Endothelial cell of hepatic sinusoid (primary cell): ENCODE data around the gene PRKAB1.

Experiments
- in situ Hi-C: cut with HindIII; loops from 2 replicates; pipeline ENCODE4 v1.10.0; 2017; ENCODE audit warnings: low sequenced_read_pairs

PRKAB1 gene

GRCh38 chr12:119661882-119662281, 6.1 kb upstream of the PRKAB1 start:
- in situ Hi-C loops: no loop called here

DNA sequence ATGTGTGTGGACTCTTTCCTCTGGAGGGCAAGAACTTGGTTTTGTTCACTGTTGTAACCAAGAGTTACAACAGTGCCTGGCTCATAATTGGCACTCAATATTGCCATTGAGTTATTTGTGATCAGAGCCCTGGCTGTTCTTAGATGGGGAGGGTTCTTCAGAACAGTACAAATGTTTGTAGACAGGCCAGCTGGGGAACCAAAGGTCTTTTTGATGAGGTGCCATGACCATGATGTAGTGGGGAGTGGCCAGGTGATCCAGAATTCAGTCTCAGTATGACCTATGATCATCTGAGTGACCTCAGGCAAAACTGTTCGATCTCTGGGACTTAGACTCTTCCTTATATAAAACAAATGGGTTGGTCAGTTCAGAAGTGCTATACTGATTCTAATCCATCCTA, 3.3 kb upstream of the PRKAB1 start:
- in situ Hi-C loops: no loop called here

GRCh38 chr12:119665164-119665929, 2.6 kb upstream of the PRKAB1 start:
- in situ Hi-C loops: no loop called here

- in situ Hi-C loops: no loop called here
Observed at GRCh38 chr12:119666226-119666795, 1.6 kb upstream of the PRKAB1 start.

- in situ Hi-C loops: no loop called here
Observed at GRCh38 chr12:119666900-119667576, 895 bp upstream of the PRKAB1 start.

GRCh38 chr12:119668324-119668841, 450 bp downstream of the PRKAB1 start:
- in situ Hi-C loops: no loop called here

- in situ Hi-C loops: no loop called here
Observed at GRCh38 chr12:119669744-119670472, 2.0 kb downstream of the PRKAB1 start.

- in situ Hi-C loops: no loop called here
Observed at GRCh38 chr12:119671070-119671469, 3.1 kb downstream of the PRKAB1 start.

DNA sequence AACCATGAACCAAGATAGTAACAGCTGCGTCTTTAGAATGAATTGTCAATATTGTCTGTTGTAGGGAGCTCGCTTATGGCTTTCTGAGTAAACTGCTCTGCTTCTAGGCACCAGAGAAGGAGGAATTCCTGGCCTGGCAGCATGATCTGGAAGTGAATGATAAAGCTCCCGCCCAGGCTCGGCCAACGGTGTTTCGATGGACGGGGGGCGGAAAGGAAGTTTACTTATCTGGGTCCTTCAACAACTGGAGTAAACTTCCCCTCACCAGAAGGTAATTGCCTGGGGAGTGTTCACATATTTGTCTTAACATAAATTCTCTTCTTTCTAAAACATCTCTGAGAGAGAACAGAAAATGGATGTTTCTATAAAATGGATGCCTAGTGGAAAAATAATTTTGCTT, 4.3 kb downstream of the PRKAB1 start:
- in situ Hi-C loops: no loop called here

GRCh38 chr12:119673634-119674033, 5.7 kb downstream of the PRKAB1 start:
- in situ Hi-C loops: no loop called here

GRCh38 chr12:119674560-119674959, 6.6 kb downstream of the PRKAB1 start:
- in situ Hi-C loops: no loop called here

DNA sequence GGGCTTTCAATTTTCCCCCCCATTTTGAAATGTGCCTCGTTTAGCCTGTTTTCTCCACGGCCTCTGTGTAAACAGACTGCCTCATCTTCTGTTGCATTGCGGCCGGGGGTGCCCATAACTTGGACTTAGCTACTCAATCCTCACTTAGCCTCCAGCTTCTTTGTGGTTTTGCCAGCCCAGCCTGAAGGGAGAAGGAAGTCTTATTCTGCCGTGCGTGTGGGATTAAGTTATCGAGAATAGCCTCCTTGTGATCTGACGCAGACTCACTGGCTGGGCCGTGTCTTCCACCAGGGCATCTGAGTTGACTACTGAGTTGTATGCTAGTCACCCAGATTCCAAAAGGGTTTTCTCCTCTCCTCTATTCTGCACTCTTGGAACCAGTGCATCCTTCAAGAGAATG, 8.1 kb downstream of the PRKAB1 start:
- in situ Hi-C loops: no loop called here

- in situ Hi-C loops: no loop called here
Observed at GRCh38 chr12:119676573-119676972, 8.6 kb downstream of the PRKAB1 start.

DNA sequence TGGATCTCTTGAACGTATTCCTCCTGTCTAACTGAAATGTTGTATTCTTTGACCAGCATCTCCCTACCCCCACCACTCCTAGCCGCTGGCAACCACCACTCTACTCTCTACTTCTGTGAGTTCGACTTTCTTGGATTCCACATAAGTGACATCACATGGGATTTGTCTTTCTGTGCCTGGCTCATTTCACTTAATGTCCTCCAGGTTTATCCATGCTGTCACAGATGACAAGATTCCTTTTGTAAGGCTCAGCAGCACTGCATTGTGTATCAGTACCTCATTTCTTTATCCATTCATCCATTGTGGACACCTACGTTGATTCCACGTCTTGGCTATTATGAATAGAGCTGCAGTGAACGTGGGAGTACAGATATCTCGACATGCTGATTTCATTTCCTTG, 10.5 kb downstream of the PRKAB1 start:
- in situ Hi-C loops: no loop called here

- in situ Hi-C loops: no loop called here
Observed at GRCh38 chr12:119679081-119679480, 11.1 kb downstream of the PRKAB1 start.

GRCh38 chr12:119679490-119679889, 11.6 kb downstream of the PRKAB1 start:
- in situ Hi-C loops: no loop called here

DNA sequence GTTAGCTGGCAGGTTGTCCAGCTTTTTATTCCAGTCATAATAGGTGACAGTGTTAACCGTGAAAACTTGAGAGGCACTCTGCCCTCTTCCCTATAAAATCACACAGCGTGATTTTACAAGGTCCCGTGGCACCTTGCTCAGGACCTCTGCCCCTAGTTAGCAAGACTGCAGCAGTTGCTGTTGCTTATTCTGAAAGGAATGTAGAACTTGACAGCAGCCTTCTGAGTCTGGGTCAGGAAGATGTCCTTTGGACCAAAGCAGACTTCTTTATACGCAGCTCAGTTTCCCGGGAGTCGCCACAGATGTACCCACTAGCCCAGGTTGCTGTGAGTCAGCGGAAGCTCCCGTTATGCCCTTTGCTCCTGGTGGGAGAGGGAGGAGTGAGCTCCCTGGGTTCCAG, 13.2 kb downstream of the PRKAB1 start:
- in situ Hi-C loops: no loop called here

DNA sequence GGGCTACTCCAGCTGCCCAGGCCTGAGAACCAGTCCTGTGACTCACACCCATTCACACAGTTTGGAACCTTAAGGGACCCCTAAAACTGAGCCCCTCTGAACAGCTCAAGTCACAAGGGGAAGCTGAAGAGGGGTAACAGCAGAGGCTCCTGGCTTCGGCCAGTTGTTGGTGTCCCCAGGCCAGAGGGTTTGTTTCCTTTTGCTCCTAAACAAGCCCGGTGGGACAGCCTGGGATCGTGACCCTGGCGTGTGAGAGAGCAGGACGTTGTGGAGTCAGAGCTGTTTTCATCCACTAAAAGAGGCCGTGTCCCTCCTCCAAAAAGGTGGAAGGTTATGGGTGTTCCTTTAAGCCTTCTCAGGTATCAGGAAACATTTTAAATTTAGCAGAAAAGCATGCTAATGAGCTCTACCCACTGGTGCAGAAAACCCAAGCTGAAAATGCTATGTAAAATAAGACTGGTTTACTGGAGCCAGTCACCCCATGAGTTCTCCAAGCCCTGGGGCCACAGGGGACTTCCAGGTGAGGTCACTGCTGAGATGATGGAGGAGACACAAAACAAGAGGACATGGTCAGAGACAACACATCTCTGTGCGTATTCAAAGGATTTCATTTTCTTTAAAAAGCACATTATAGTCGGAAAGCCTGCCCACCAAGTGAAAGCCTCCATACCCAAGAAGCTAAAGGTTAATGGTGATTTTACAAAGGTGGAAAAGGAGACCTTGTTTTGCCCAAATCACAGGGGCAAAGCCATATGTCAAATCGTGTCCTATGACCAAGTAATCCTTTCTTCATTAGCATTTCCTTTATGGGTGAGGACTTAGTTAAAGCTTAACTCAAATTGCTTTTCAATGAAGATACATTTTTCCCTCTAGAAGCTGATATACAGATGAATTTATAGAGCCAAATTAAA, 14.1 kb downstream of the PRKAB1 start:
- in situ Hi-C loops: no loop called here

DNA sequence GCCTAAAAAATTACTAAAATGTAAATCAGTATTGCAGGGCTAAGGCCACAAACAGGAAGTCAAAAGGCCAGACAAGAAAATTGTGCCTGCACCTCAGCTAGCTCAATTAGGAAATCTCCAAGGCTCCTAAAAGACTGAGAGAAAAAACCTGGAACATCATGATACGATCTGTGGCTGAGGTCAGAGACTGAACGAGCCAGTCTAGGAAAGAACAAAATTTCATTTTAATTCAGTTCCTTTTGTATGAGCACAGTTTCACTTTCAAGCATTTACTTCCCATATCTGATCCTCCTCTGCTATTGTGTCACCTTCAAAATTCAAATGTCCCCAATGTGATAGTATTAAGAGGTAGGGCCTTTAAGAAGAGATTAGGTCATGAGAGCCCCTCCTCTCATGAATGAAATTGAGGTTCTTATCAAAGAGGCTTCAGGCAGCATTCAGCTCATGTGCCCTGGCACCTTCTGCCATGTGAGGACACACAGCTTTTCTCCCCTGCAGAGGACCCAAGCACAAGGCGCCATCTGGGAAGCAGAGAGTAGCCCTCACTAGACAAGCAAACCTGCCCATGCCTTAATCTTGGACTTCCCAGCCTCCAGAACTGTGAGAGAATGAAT, 14.8 kb downstream of the PRKAB1 start:
- in situ Hi-C loops: no loop called here

GRCh38 chr12:119683413-119683812, 15.5 kb downstream of the PRKAB1 start:
- in situ Hi-C loops: no loop called here
